GM12878 (cell line): ENCODE measurements around the gene PDPN. TPM values are rescaled to one million over a fixed set of nuclear protein-coding genes. Genes with fewer than 3 reads are reported as not detected.

Experiments used
- ATAC-seq: fragments of 200-7000 bp; cut with Tn5 transposase; 3 replicates; pipeline ENCODE4 v1.9.1; 2020; ENCODE audit warnings: mild to moderate bottlenecking, moderate library complexity
- BruUV-seq: library from RNA; stranded (reverse); fragments of 400-500 nt; replicated peaks from 2 replicates; lab custom pipeline; 2021; lab: Mats Ljungman, UMichigan
- CTCF ChIA-PET: fragments of 300-600 bp; sonication (Branson Sonifier 250); formaldehyde crosslinking; extraction: SDS; loops from one replicate; lab custom pipeline; 2021; ENCODE audit warnings: inconsistent platforms; lab: Yijun Ruan, JAX
- POLR2A ChIA-PET: fragments of 350-600 bp; formaldehyde crosslinking; extraction: SDS; loops from one replicate; lab custom pipeline; 2021; ENCODE audit warnings: inconsistent platforms; lab: Charles Lee
- RAD21 ChIA-PET: fragments of 300-600 bp; sonication (Branson Sonifier 250); formaldehyde crosslinking; loops from one replicate; lab custom pipeline; 2023; ENCODE audit warnings: antibody characterized with exemption; ENCODE audit not compliant: unreplicated experiment; lab: Charles Lee
- SMC1A ChIA-PET: fragments of 300-600 bp; sonication (Branson Sonifier 250); formaldehyde crosslinking; loops from one replicate; lab custom pipeline; 2023; ENCODE audit not compliant: unreplicated experiment, uncharacterized antibody; lab: Charles Lee
- DNase-seq: peaks from one replicate; pipeline ENCODE4 v3.0.0-alpha.2; 2011; ENCODE audit warnings: low read depth, low spot score
- FAIRE-seq: peaks from 3 replicates; lab custom pipeline; 2011; peaks lifted over from hg19 to GRCh38; lab: Jason Lieb, UNC
- H2AFZ ChIP-seq: 2 replicates; pipeline ENCODE4 v1.6.0; 2011; ENCODE audit warnings: low read depth, low read length, control low read depth; ENCODE audit not compliant: control insufficient read depth
- H3K27ac ChIP-seq: 2 replicates; pipeline ENCODE4 v1.5.1; 2011; ENCODE audit warnings: control low read depth; ENCODE audit not compliant: control insufficient read depth, insufficient read depth
- H3K27me3 ChIP-seq, 2 experiments: replicated peaks in 1 of 2; 2 replicates each; pipeline versions ENCODE4 v1.6.0 to v1.6.1; 2011; ENCODE audit warnings: low read length in 1 of 2; ENCODE audit not compliant: control insufficient read depth in 2 of 2, insufficient read depth in 2 of 2
- H3K36me3 ChIP-seq, 2 experiments: 2 replicates each; pipeline ENCODE4 v1.5.1; 2011; ENCODE audit warnings: low read length in 1 of 2; ENCODE audit not compliant: control insufficient read depth in 2 of 2, insufficient read depth in 2 of 2
- H3K4me1 ChIP-seq: 2 replicates; pipeline ENCODE4 v1.6.1; 2011; ENCODE audit warnings: mild to moderate bottlenecking, low read length, moderate library complexity, mixed read lengths; ENCODE audit not compliant: control insufficient read depth, insufficient read depth
- H3K4me2 ChIP-seq: 2 replicates; pipeline ENCODE4 v1.6.0; 2011; ENCODE audit warnings: control low read depth; ENCODE audit not compliant: control insufficient read depth, insufficient read depth
- H3K4me3 ChIP-seq: fragments of 200-600 bp; sonication (generic); 2 replicates; pipeline ENCODE4 v1.5.1; 2016
- H3K79me2 ChIP-seq: 2 replicates; pipeline ENCODE4 v1.6.0; 2011; ENCODE audit warnings: low read length; ENCODE audit not compliant: control insufficient read depth, insufficient read depth
- H3K9ac ChIP-seq: 2 replicates; pipeline ENCODE4 v1.8.0; 2011; ENCODE audit warnings: low read length, control low read depth, mixed read lengths; ENCODE audit not compliant: control insufficient read depth, insufficient read depth
- H3K9me3 ChIP-seq: replicated peaks from 3 replicates; pipeline ENCODE4 v1.5.1; 2011; ENCODE audit warnings: mild to moderate bottlenecking, low read length; ENCODE audit not compliant: control insufficient read depth, insufficient read depth
- H4K20me1 ChIP-seq: 2 replicates; pipeline ENCODE4 v1.6.0; 2011; ENCODE audit not compliant: control insufficient read depth, insufficient read depth
- BCL11A ChIP-seq: IDR thresholded peaks from 2 replicates; pipeline ENCODE4 v1.6.1; 2011; ENCODE audit warnings: low read depth, low read length
- BHLHE40 ChIP-seq, 2 experiments: fragments of 450-650 bp in 1 of 2; IDR thresholded peaks; 2 replicates each; pipeline ENCODE4 v1.6.1; 2011 to 2017; ENCODE audit warnings: low read depth in 2 of 2, borderline replicate concordance in 1 of 2, improper control_type of control experiment in 1 of 2, low read length in 1 of 2, mild to moderate bottlenecking in 1 of 2
- CEBPB ChIP-seq, 2 experiments: fragments of 150-350 bp in 1 of 2; IDR thresholded peaks; 2 replicates each; pipeline ENCODE4 v1.6.1; 2012 to 2014; ENCODE audit warnings: low read depth in 2 of 2, low read length in 2 of 2, borderline replicate concordance in 1 of 2, inconsistent platforms in 1 of 2
- E2F8 ChIP-seq: fragments of 450-650 bp; IDR thresholded peaks from 2 replicates; pipeline ENCODE4 v1.6.1; 2018; ENCODE audit warnings: mild to moderate bottlenecking, low read depth, moderate library complexity; ENCODE audit not compliant: partially characterized antibody
- EP300 ChIP-seq, 2 experiments: fragments of 150-350 bp in 1 of 2; IDR thresholded peaks; 2 replicates each; pipeline ENCODE4 v1.6.1; 2011 to 2012; ENCODE audit warnings: low read depth in 2 of 2, low read length in 2 of 2, borderline replicate concordance in 1 of 2, improper control_type of control experiment in 1 of 2, inconsistent platforms in 1 of 2; ENCODE audit not compliant: control insufficient read depth in 1 of 2
- EZH2 ChIP-seq: IDR thresholded peaks from 2 replicates; pipeline ENCODE4 v1.6.1; 2012; ENCODE audit warnings: low read depth, mild to moderate bottlenecking, control low read depth, inconsistent platforms, low read length, borderline replicate concordance; ENCODE audit not compliant: control insufficient read depth
- FOXM1 ChIP-seq: IDR thresholded peaks from 2 replicates; pipeline ENCODE4 v1.6.1; 2012; ENCODE audit warnings: low read depth, mild to moderate bottlenecking, inconsistent platforms, low read length, moderate library complexity
- MEF2A ChIP-seq: IDR thresholded peaks from 2 replicates; pipeline ENCODE4 v1.6.1; 2011; ENCODE audit warnings: low read depth, mild to moderate bottlenecking, low read length, moderate library complexity; ENCODE audit not compliant: insufficient read depth
- MLLT1 ChIP-seq: fragments of 450-650 bp; IDR thresholded peaks from 2 replicates; pipeline ENCODE4 v1.6.1; 2016; ENCODE audit warnings: mild to moderate bottlenecking
- MTA3 ChIP-seq: IDR thresholded peaks from 2 replicates; pipeline ENCODE4 v1.6.1; 2012; ENCODE audit warnings: low read length, inconsistent platforms, borderline replicate concordance
- PKNOX1 ChIP-seq: fragments of 450-650 bp; IDR thresholded peaks from 2 replicates; pipeline ENCODE4 v1.6.1; 2016; ENCODE audit warnings: mild to moderate bottlenecking
- POU2F2 ChIP-seq: IDR thresholded peaks from 3 replicates; pipeline ENCODE4 v1.6.1; 2011; ENCODE audit warnings: low read depth, mild to moderate bottlenecking, low read length, borderline replicate concordance
- RB1 ChIP-seq: fragments of 450-650 bp; formaldehyde crosslinking; IDR thresholded peaks from 2 replicates; pipeline ENCODE4 v1.6.1; 2017; ENCODE audit warnings: mild to moderate bottlenecking, borderline replicate concordance
- SIN3A ChIP-seq: IDR thresholded peaks from 2 replicates; pipeline ENCODE4 v1.6.1; 2012; ENCODE audit warnings: low read depth, low read length, improper control_type of control experiment
- SMC3 ChIP-seq: IDR thresholded peaks from 2 replicates; pipeline ENCODE4 v1.6.1; 2011; ENCODE audit warnings: low read length, improper control_type of control experiment, borderline replicate concordance
- SP1 ChIP-seq: IDR thresholded peaks from one replicate; pipeline ENCODE4 v1.6.1; 2011; ENCODE audit warnings: low read depth, low read length
- ZSCAN29 ChIP-seq: fragments of 450-650 bp; IDR thresholded peaks from 2 replicates; pipeline ENCODE4 v1.6.1; 2017; ENCODE audit warnings: mild to moderate bottlenecking, moderate library complexity
- WGBS: methylation state at CpG from one replicate; pipeline ENCODE4 v1.1.6; 2016; ENCODE audit warnings: low lambda C conversion rate; ENCODE audit not compliant: insufficient replicate concordance, insufficient coverage; ENCODE audit errors: missing lambda C conversion rate; 5-methylcytosine and 5-hydroxymethylcytosine counted together
- in situ Hi-C: fragments of 300-500 bp; cut with MboI; formaldehyde crosslinking; loops from 9 replicates; pipeline ENCODE4 v1.14.3; 2018; ENCODE audit warnings: mixed read lengths
- intact Hi-C: fragments of 100-400 bp; cut with micrococcal nuclease; formaldehyde crosslinking; loops from one replicate; pipeline ENCODE4 v1.14.2; 2022; ENCODE audit not compliant: unreplicated experiment
- polyA plus RNA-seq, 11 experiments: library from polyadenylated mRNA; depleted of rRNA in 4 of 11; unstranded in 6 of 11; stranded (reverse) in 5 of 11; fragments of >200 nt; fragmentation: Nextera tagmentation in 4 of 11; fragmentation: Illumina TruSeq in 1 of 11; extraction: Ambion mirVana in 4 of 11; extraction: Trizol in 1 of 11; gene quantifications; 1 replicate in 1 of 11; 2 replicates in 10 of 11; pipeline versions ENCODE4 v1.2.1 to v1.2.3, GENCODE V29; 2011 to 2016; ENCODE audit warnings: inconsistent platforms in 2 of 11, missing spikeins in 2 of 11, low read depth in 1 of 11
- total RNA-seq, 4 experiments: library from RNA; depleted of rRNA in 3 of 4; stranded (reverse); fragments of >200 nt in 3 of 4; fragmentation: Illumina TruSeq in 1 of 4; extraction: Trizol in 1 of 4; gene quantifications; 2 replicates each; pipeline versions ENCODE4 v1.2.1 to v1.2.3, GENCODE V29; 2013 to 2021

The PDPN gene
- total and polyA plus RNA-seq, 10 of the 15 experiments (the other 5 are each of a cell fraction or from before 2014, with no cell fraction given): 0.21 TPM; not detected in 9

- H3K36me3 ChIP-seq: no peaks in the 10 kb centered on the region
- no peaks in the 10 kb centered on the region for H3K9me3 ChIP-seq
- DNase-seq (no peak), ATAC-seq (no peak), FAIRE-seq (no peak)
- no peak overlapping the region for H2AFZ ChIP-seq
- no peaks in the 10 kb centered on the region for H4K20me1 ChIP-seq
- no peak overlapping the region for H3K4me3 ChIP-seq
- in situ Hi-C loops (no loop called here), intact Hi-C loops (no loop called here)
- no peak overlapping the region for H3K27ac ChIP-seq
- H3K27me3 ChIP-seq: no peaks in the 10 kb centered on the region; a peak in 1 of 4 replicates
- no peak overlapping the region for H3K4me2 ChIP-seq
- CTCF ChIA-PET: no interaction called here
- SMC1A ChIA-PET: no interaction called here
- no peaks in the 10 kb centered on the region for H3K79me2 ChIP-seq
- BruUV-seq: no TSS peak
- 17% methylated on average over 8 of the region's 8 CpGs for WGBS
- no peaks in the 10 kb centered on the region for H3K4me1 ChIP-seq
- H3K9ac ChIP-seq: no peak overlapping the region
- RAD21 ChIA-PET: no interaction called here
- POLR2A ChIA-PET: no interaction called here
- TF ChIP-seq BHLHE40 (IDR thresholded peaks at IDR 0.05; ENCODE audit: borderline replicate concordance in 1 of 2, low read depth in 2 of 2, low read length in 1 of 2) (no peak), CEBPB (IDR thresholded peaks at IDR 0.05; ENCODE audit: borderline replicate concordance in 1 of 2, low read depth in 2 of 2, low read length in 2 of 2) (no peak), MTA3 (no peak), MLLT1 (no peak), SIN3A (no peak), PKNOX1 (no peak), RB1 (no peak), SMC3 (no peak), EZH2 (no peak), FOXM1 (no peak), POU2F2 (no peak), E2F8 (no peak), SP1 (no peak), EP300 (IDR thresholded peaks at IDR 0.05; ENCODE audit: borderline replicate concordance in 1 of 2, control insufficient read depth in 1 of 2, low read depth in 2 of 2, low read length in 2 of 2) (no peak), BCL11A (no peak), MEF2A (no peak), ZSCAN29 (no peak)
Measured at GRCh38 chr1:13619909-13620308, 36.3 kb downstream of the PDPN start.
